Naive B cell (primary cell): Measurements from ENCODE around the gene ERAL1. TPM values are rescaled to one million over a fixed set of nuclear protein-coding genes. Genes with fewer than 3 reads are reported as not detected.
A peak's percentile ranks its signal among the peaks of the same experiment; 100 is the strongest.

Experiments used
- ATAC-seq, 2 donors: fragments of 150-1000 bp; cut with Tn5 transposase; 2 replicates each; pipeline ENCODE4 v1.10.0; 2021; ENCODE audit warnings: low read depth in 2 of 2, mild to moderate bottlenecking in 2 of 2, moderate library complexity in 2 of 2
- DNase-seq: peaks from one replicate; pipeline ENCODE4 v3.0.0; 2022
- H3K27ac Mint-ChIP-seq, 6 donors: one replicate each; pipeline ENCODE4 v1.8.0; 2020 to 2022; ENCODE audit warnings: mild to moderate bottlenecking in 6 of 6, mixed read lengths in 6 of 6, moderate library complexity in 5 of 6, inconsistent platforms in 2 of 6
- H3K27me3 Mint-ChIP-seq, 3 donors: one replicate each; pipeline ENCODE4 v1.8.0; 2021 to 2022; ENCODE audit warnings: mixed read lengths in 3 of 3, mild to moderate bottlenecking in 1 of 3
- H3K36me3 Mint-ChIP-seq, 2 donors: one replicate each; pipeline ENCODE4 v1.8.0; 2020 to 2022; ENCODE audit warnings: mixed read lengths in 2 of 2, inconsistent platforms in 1 of 2, mild to moderate bottlenecking in 1 of 2
- H3K4me1 Mint-ChIP-seq, 3 donors: one replicate each; pipeline ENCODE4 v1.8.0; 2020 to 2022; ENCODE audit warnings: mixed read lengths in 3 of 3, inconsistent platforms in 1 of 3, mild to moderate bottlenecking in 1 of 3, moderate library complexity in 1 of 3
- H3K4me3 Mint-ChIP-seq, 8 donors: one replicate each; pipeline ENCODE4 v1.8.0; 2020 to 2022; ENCODE audit warnings: mild to moderate bottlenecking in 8 of 8, mixed read lengths in 8 of 8, moderate library complexity in 8 of 8, inconsistent platforms in 2 of 8
- H3K9me3 Mint-ChIP-seq, 7 donors: one replicate each; pipeline ENCODE4 v1.8.0; 2020 to 2022; ENCODE audit warnings: mixed read lengths in 7 of 7, mild to moderate bottlenecking in 5 of 7, inconsistent platforms in 2 of 7, moderate library complexity in 1 of 7
- polyA plus RNA-seq, 6 donors: library from polyadenylated mRNA; unstranded; fragments of 300-500 nt; fragmentation: Illumina TruSeq; gene quantifications; one replicate each; pipeline ENCODE4 v1.2.3, GENCODE V29; 2021; ENCODE audit warnings: low read depth in 6 of 6

ERAL1 gene
- polyA plus RNA-seq, 6 donors from 2014 or later = 37.0 to 50.3 (median 46.2) TPM

DNA sequence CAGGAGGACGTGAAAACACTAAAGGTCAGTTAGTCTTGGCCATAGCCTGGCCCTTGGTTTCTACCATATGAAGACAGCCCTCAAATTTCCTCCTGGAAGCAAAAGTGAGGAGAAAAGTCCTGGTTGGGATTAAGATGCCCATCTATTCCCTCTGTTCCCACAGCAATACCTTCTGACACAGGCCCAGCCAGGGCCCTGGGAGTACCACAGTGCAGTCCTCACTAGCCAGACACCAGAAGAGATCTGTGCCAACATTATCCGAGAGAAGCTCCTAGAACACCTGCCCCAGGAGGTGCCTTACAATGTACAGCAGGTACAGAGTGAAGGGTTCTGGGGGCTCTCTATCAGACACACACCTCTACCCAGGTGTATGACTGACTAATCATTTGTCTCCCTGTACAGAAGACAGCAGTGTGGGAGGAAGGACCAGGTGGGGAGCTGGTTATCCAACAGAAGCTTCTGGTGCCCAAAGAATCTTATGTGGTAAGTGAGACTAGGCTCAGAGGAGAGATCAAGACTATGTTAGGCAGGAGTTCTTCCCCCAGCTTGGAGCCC lies 4.1 kb downstream of the ERAL1 start:
- H3K4me3 Mint-ChIP-seq = peak overlapping the region in 1 of 8 donors; percentile 61
- H3K9me3 Mint-ChIP-seq = no peaks in the 10 kb centered on the region
- no peaks in the 10 kb centered on the region for H3K27me3 Mint-ChIP-seq
- peak overlapping the region in 2 of 6 donors; percentile 56 to 73 for H3K27ac Mint-ChIP-seq
- ATAC-seq = no peak
- peaks cover 9 to 19% (median 10%) of the 10 kb centered on the region in 3 donors for H3K4me1 Mint-ChIP-seq
- DNase-seq = no peak
- no peaks in the 10 kb centered on the region for H3K36me3 Mint-ChIP-seq

DNA sequence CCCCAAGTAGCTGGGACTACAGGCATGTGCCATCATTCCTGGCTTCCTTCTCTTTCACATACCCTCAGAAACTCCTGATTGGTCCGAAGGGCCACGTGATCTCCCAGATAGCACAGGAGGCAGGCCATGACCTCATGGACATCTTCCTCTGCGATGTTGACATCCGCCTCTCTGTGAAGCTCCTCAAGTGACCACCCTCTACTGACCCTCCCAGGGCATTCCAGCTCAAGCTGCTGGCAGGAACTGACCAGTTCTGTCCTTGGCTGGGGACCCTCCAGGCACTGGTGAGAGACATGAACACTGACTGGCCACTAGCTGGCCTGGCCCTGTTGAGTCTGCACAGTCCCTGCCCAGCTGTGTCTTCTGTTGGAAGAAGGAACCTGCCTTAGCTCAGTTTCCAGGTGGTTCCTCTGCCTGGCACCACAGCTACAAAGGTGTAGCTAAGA lies 5.6 kb downstream of the ERAL1 start:
- ATAC-seq (no peak), DNase-seq (no peak)
- Mint-ChIP-seq H3K4me1 (peaks cover 4 to 8% (median 5%) of the 10 kb centered on the region in 3 donors), H3K27me3 (no peaks in the 10 kb centered on the region), H3K36me3 (no peaks in the 10 kb centered on the region), H3K4me3 (peak overlapping the region in 2 of 8 donors; percentile 15 to 44), H3K27ac (no peak overlapping the region), H3K9me3 (no peaks in the 10 kb centered on the region)

DNA sequence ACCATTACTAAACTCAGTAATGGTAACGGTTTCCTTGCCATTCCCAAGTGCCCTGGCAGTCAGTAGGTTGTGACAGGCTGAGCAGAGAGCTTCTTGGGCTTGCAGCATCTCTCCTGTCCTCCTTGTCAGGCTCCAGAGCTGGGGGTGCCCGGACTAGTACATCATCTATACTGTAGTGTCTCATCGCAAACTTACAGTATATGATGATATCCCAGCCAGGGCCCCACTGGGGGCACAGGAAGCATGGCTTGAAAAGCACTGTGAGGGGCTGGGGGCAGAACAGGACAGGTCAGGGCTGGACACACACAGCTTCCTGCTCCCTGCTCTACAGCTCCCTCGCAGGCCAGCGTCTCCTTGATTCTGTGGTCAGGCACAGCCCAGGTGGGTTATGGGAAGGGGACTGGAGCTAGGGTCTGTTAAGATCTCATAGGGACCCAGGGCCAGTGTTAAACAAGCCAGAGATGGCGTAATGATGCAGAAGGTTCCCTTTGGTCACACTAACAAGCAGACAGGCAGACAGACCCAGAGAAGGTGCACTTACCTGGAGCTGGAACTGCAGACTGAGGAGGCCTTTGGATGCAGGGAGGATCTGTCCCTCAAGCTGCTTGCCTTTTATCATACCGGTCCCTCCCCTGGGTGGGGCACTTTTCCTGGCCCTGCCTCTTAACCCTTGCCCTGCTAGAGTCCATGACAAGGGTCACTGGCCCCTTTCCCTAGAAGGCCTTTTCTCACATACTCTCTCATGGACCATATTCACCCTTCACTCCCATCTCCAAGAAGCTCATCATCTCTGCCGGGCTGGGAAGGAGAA lies 6.8 kb downstream of the ERAL1 start:
- Mint-ChIP-seq H3K27ac (peak overlapping the region in 1 of 6 donors; percentile 51), H3K4me3 (peak overlapping the region in 1 of 8 donors; percentile 31), H3K36me3 (no peaks in the 10 kb centered on the region), H3K27me3 (no peaks in the 10 kb centered on the region), H3K9me3 (no peaks in the 10 kb centered on the region), H3K4me1 (peaks cover 10 to 14% (median 11%) of the 10 kb centered on the region in 3 donors)
- DNase-seq (no peak), ATAC-seq (no peak)

DNA sequence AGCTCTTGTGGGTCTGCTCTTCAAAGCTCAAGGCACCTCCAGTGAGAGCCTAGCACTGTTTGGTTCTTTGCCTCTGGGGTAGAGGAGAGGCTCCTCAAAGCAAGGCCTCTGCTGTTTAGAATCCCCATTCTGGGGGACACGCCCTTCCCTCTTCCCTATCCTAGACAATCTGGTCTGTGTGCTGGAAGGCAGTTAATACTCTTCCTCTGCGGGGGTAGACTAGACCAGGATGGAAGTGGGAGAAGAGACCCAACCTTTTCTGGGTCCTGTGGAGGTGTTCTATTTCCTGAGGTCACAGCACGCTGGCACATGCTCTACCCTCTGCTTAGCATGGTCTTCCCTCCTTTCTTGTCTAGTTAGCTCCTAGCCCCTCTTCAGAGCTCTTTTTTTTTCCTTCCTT lies 7.7 kb downstream of the ERAL1 start:
- H3K9me3 Mint-ChIP-seq = no peaks in the 10 kb centered on the region
- H3K36me3 Mint-ChIP-seq = no peaks in the 10 kb centered on the region
- H3K4me3 Mint-ChIP-seq = no peak overlapping the region
- DNase-seq (no peak), ATAC-seq (no peak)
- H3K27me3 Mint-ChIP-seq = no peaks in the 10 kb centered on the region
- peaks cover 10 to 14% (median 11%) of the 10 kb centered on the region in 3 donors for H3K4me1 Mint-ChIP-seq
- peak overlapping the region in 2 of 6 donors; percentile 69 to 93 for H3K27ac Mint-ChIP-seq

DNA sequence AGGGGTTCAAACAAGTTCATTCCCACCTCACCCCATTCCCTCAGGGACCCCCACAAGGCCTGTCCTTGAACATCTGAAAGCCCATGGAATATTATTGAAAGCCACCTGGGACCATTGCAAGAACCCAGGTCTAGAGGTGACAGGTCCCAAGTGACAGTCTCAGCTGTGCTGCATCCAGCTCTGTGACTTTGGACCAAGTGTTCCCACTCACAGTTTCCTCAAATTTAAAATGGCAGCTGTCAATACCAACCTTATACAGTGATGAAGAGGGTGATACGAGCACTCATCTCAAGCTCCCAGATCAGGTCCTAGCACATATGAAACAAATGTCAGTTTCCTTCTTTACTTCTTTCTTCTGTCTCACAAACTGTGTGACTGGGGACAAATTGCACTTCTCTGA lies 9.1 kb downstream of the ERAL1 start:
- no peak for ATAC-seq
- Mint-ChIP-seq H3K4me1 (peaks cover 10 to 14% (median 11%) of the 10 kb centered on the region in 3 donors), H3K27ac (no peak overlapping the region), H3K9me3 (no peaks in the 10 kb centered on the region), H3K27me3 (no peaks in the 10 kb centered on the region), H3K4me3 (no peak overlapping the region), H3K36me3 (no peaks in the 10 kb centered on the region)
- DNase-seq = no peak

DNA sequence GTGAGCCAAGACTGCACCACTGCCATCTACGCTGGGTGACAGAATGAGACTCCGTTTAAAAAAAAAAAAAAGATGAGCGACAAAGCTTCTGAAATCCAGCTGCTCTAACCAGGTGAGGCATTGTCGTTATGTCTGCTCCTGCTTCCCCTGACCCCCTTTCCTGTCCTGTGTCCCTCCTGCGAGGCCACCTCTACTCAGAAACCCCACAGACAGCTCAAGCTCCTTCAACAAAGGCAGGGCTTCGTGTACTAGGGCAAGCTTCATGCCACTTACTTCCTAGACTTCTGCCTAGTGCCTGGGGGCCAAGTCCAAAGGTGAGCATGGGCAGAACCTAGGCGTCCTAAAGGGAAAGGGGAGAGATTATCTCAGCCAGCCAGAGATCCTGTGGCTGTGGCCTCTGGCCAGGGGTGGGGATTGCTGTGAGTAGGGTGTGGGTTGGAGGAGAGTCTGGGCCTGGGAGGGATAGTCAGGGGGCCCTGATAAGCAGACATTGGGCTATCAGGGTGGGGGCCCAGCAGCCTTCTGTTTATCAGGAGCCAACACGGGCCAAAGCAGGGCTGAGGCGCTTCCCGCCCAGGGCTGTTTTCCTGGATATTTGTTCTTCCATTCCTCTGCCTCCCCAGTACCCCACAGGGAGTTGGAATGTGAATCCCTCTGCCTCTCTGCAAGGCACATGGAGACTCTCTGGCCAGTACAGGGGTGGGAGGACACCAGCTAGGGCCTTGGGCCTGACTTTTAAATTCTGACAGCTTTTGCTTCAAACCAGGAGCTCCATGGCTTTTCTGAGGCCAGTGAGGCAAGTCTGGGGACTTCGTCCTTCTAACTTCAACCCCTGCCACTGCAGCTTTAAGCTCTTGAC lies 10.4 kb downstream of the ERAL1 start:
- Mint-ChIP-seq H3K36me3 (no peaks in the 10 kb centered on the region), H3K9me3 (no peaks in the 10 kb centered on the region), H3K4me1 (peaks cover 10 to 14% (median 11%) of the 10 kb centered on the region in 3 donors), H3K4me3 (peak overlapping the region in 5 of 8 donors; percentile 5 to 82 (median 28)), H3K27me3 (no peaks in the 10 kb centered on the region), H3K27ac (peak overlapping the region in 4 of 6 donors; percentile 28 to 82 (median 68))
- DNase-seq (no peak), ATAC-seq (no peak)

DNA sequence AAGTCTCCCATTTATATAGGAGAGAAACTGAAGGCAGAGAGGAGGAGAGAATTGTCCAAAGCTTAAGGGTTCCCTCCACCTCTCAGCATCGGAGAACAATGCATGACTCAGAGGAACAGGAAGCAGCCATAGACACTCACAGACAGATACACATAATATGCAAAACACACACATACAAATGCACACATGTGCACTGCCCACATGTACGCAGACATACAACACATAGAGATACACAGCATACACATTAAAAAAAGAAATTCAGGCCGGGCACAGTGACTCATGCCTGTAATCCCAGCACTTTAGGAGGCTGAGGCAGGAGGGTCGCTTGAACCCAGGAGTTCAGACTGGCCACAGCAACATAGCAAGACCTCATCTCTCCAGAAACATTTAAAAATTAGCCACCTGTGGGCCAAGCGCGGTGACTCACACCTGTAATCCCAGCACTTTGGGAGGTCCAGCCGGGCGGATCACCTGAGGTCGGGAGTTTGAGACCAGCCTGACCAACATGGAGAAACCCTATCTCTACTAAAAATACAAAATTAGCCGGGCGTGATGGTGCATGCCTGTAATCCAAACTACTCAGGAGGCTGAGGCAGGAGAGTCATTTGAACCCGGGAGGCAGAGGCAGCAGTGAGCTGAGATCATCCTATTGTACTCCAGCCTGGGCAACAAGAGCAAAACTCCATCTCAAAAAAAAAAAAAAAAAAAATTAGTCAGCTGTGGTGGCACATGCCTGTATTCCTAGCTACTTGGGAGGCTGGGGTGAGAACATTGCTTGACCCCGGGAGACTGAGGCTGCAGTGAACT lies 11.3 kb downstream of the ERAL1 start:
- H3K27me3 Mint-ChIP-seq = no peaks in the 10 kb centered on the region
- H3K4me3 Mint-ChIP-seq = peak overlapping the region in 5 of 8 donors; percentile 5 to 82 (median 28)

DNA sequence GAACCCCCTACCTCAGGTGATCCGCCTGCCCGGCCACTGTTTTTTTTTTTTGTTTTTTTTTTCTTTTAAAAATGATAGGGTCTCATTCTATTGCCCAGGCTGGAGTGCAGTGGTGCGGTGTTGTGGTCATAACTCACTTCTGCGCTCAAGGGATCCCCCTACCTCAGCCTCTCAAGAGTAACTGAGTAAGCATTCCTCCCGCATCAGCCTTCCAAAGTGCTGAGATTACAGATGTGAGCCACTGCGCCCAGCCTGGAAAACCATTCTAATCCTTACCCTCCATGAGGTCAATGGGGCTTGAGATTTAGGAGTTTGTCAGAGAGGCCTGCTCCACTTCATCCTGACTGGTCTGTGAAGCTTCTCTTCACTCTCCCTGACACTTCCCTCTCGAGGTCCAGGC lies 12.5 kb downstream of the ERAL1 start:
- no peak for DNase-seq
- H3K27ac Mint-ChIP-seq = peak overlapping the region in 1 of 6 donors; percentile 38
- no peaks in the 10 kb centered on the region for H3K27me3 Mint-ChIP-seq
- no peaks in the 10 kb centered on the region for H3K9me3 Mint-ChIP-seq
- H3K4me3 Mint-ChIP-seq = no peak overlapping the region
- H3K36me3 Mint-ChIP-seq = no peaks in the 10 kb centered on the region
- H3K4me1 Mint-ChIP-seq = peaks cover 20 to 25% (median 24%) of the 10 kb centered on the region in 3 donors
- no peak for ATAC-seq

More for the DNA sequence above, 11.3 kb downstream of the ERAL1 start:
- ATAC-seq (peak; percentile 99 to 100), DNase-seq (peak; percentile 23)
- H3K27ac Mint-ChIP-seq = peak overlapping the region in 5 of 6 donors; percentile 28 to 82 (median 62)
- peaks cover 13 to 19% (median 14%) of the 10 kb centered on the region in 3 donors for H3K4me1 Mint-ChIP-seq
- H3K36me3 Mint-ChIP-seq = no peaks in the 10 kb centered on the region
- H3K9me3 Mint-ChIP-seq = no peaks in the 10 kb centered on the region

DNA sequence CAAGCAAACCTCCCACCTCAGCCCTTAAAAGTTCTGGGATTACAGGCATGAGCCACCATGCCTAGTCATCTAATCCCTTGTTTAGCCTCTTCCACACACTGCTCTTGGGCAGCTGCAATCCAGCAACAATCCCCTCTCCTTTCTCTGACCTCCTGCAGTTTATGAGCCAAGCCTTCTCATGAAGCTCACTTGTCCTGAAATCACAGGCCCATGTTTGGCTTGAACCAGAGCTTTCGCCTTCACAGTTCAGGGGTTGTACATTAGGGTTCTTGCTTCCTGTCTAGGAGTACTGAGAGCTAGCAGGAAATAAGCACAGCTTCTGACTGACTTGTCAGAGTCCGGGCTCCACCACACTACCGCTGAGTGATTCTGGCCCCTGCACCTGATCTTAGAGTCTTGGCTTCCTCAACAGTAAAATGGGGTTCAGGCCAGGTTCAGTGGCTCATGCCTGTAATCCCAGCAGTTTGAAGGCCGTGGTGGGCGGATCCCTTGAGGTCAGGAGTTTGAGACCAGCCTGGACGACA lies 16.3 kb downstream of the ERAL1 start:
- H3K27me3 Mint-ChIP-seq = no peaks in the 10 kb centered on the region
- H3K9me3 Mint-ChIP-seq = no peaks in the 10 kb centered on the region
- H3K4me3 Mint-ChIP-seq = peak overlapping the region in 7 of 8 donors; percentile 41 to 89 (median 76)
- ATAC-seq = peak; percentile 99 to 100
- peak; percentile 45 for DNase-seq
- peak overlapping the region; percentile 71 to 99 (median 97) for H3K27ac Mint-ChIP-seq
- H3K4me1 Mint-ChIP-seq = peaks cover 12 to 21% (median 18%) of the 10 kb centered on the region in 3 donors
- no peaks in the 10 kb centered on the region for H3K36me3 Mint-ChIP-seq

DNA sequence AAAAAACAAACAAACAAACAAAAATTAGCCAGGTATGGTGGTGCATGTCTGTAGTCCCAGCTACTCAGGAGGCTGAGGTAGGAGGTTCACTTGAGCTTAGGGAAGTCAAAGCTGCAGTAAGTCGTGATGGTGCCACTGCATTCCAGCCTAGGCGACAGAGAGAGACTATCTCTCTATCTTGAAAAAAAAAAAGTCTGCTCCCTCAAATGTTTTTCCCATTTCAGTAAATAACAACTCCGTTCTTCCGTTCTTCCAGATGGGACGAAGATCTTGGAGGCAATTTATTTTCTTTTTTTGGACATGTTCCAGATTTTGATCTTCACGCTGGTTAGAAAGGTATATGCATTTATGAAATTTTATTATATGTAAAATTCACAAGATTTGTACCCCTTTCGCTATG lies 19.0 kb downstream of the ERAL1 start:
- Mint-ChIP-seq H3K4me3 (peak overlapping the region in 1 of 8 donors; percentile 30), H3K27ac (peak overlapping the region in 1 of 6 donors; percentile 85)

DNA sequence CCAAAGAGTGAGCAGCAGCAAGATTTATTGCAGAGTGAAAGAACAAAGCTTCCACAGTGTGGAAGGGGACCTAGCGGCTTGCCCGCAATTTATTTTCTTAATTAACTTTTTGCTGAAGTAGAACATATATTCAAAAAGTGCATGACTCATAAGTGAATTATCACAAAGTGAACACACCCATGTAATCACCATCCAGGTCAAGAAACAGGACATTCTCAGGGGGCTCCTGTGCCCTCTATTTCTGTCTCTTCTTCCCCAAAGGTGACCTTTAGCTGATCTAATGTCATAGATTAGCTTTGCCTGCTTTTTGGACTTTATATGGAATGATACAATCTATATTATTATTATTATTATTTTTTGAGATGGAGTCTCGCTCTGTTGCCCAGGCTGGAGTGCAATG lies 19.9 kb downstream of the ERAL1 start:
- H3K4me3 Mint-ChIP-seq = no peak overlapping the region
- H3K36me3 Mint-ChIP-seq = peaks cover 3 to 9% of the 10 kb centered on the region in 2 donors
- ATAC-seq (no peak), DNase-seq (no peak)
- no peaks in the 10 kb centered on the region for H3K9me3 Mint-ChIP-seq
- H3K27me3 Mint-ChIP-seq = no peaks in the 10 kb centered on the region
- H3K4me1 Mint-ChIP-seq = peaks cover 10 to 24% (median 18%) of the 10 kb centered on the region in 3 donors
- peak overlapping the region in 1 of 6 donors; percentile 33 for H3K27ac Mint-ChIP-seq

More for the DNA sequence above, 19.0 kb downstream of the ERAL1 start:
- DNase-seq (no peak), ATAC-seq (no peak)
- Mint-ChIP-seq H3K9me3 (no peaks in the 10 kb centered on the region), H3K27me3 (no peaks in the 10 kb centered on the region), H3K4me1 (peaks cover 10 to 21% (median 18%) of the 10 kb centered on the region in 3 donors), H3K36me3 (peaks cover 3 to 8% of the 10 kb centered on the region in 2 donors)

DNA sequence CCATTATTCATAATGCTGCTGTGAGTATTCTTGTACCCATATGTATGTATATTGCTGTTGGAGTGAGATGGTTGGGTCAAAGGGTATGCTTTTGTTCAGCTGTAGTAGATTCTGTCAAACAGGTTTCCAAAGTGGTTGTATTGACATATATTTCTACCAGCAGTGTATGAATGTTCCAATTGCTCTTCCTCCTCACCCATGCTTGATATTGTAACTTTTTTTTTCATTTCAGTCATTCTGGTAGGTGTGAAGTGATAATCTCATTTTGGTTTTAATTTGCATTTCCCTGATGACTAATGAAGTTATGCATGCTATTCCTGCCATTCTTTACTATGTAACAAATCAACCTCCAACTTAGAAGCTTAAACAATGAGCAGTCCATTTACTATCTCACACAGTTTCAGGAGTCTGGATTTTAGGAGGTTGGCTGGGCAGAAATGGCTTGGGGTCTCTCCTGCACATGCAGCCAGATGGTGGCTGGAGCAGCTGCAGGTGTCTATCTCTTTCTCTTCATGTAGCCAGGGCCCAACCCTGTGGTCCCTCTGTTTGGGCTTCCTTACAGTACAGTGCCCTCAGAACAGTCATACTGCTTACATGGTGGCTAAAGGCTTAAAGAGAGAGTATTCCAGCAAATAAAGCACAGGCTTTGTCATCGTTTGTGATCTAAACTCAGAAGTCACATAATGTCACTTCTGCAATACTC lies 21.2 kb downstream of the ERAL1 start:
- Mint-ChIP-seq H3K4me3 (no peak overlapping the region), H3K4me1 (peaks cover 6 to 27% (median 17%) of the 10 kb centered on the region in 3 donors), H3K27me3 (no peaks in the 10 kb centered on the region), H3K9me3 (no peaks in the 10 kb centered on the region), H3K36me3 (peaks cover 3 to 17% of the 10 kb centered on the region in 2 donors), H3K27ac (peak overlapping the region in 2 of 6 donors; percentile 22 to 76)
- ATAC-seq = no peak
- DNase-seq = no peak
